C4-2B (cell line): ENCODE results near the gene RRP8.

Experiments used
- H3K27ac ChIP-seq: fragments of 450-650 bp; 2 replicates; pipeline ENCODE4 v1.5.1; 2017
- ZFX ChIP-seq: fragments of 450-650 bp; IDR thresholded peaks from 2 replicates; pipeline ENCODE4 v1.6.1; 2017
- TF ChIP-seq, protein P1 (sequence below): fragments of 450-650 bp; conservative IDR thresholded peaks from 2 replicates; pipeline ENCODE4 v1.5.1; 2017; ENCODE audit warnings: mild to moderate bottlenecking

Gene RRP8

DNA sequence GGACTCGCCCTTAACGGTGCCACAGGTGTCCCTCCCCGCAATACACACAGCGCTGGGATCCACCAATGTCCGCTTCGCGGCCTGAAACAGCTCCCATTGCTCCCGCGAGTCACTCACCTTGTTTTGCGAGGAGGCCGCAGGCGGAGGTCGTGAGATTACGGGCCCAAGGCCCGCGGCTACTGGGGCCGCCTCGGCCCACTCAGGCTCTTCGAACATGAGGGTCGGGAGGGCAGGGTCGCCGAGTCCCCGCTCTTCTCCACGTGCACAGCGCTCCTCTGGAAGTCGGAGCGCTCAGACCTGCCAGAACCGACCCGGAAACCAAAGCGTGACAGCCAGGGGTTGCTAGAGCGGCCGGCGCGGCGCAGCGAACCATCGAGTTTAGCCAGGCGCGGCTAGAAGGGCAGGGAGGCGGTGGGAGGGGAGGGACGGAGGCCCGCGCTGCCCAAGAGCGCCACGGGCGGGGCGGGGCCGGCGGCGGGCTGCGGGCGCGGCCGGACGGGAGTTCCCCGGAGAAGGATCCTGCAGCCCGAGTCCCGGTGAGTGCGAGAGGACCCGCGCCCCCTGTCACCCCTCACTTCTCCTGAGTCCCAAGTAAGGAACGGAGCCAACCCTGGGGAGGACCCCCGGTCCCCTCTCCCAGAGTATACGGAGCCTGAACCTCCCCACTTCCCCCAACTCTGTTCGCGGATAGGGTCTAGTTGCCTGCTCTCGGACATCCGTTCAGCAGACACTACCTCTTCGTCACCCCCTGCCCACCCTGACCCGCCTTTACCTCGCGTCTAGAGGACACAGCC, at the start of gene RRP8, which contains the start of gene ILK:
Gene RRP8 (minus strand): TSS at position 330 of the 794 bp plus-strand sequence. CDS start 114 bp downstream, at position 216.
Gene ILK (plus strand): TSS at position 488 of the 794 bp plus-strand sequence. CDS start 498 bp downstream, outside the sequence.
- TF ChIP-seq, protein P1, sequence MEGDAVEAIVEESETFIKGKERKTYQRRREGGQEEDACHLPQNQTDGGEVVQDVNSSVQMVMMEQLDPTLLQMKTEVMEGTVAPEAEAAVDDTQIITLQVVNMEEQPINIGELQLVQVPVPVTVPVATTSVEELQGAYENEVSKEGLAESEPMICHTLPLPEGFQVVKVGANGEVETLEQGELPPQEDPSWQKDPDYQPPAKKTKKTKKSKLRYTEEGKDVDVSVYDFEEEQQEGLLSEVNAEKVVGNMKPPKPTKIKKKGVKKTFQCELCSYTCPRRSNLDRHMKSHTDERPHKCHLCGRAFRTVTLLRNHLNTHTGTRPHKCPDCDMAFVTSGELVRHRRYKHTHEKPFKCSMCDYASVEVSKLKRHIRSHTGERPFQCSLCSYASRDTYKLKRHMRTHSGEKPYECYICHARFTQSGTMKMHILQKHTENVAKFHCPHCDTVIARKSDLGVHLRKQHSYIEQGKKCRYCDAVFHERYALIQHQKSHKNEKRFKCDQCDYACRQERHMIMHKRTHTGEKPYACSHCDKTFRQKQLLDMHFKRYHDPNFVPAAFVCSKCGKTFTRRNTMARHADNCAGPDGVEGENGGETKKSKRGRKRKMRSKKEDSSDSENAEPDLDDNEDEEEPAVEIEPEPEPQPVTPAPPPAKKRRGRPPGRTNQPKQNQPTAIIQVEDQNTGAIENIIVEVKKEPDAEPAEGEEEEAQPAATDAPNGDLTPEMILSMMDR: peak; percentile 9; the same call in 1 of the 2 replicates
- peak; percentile 95 for TF ChIP-seq ZFX
- H3K27ac ChIP-seq: peak within 1 kb of the TSS; percentile 85

DNA sequence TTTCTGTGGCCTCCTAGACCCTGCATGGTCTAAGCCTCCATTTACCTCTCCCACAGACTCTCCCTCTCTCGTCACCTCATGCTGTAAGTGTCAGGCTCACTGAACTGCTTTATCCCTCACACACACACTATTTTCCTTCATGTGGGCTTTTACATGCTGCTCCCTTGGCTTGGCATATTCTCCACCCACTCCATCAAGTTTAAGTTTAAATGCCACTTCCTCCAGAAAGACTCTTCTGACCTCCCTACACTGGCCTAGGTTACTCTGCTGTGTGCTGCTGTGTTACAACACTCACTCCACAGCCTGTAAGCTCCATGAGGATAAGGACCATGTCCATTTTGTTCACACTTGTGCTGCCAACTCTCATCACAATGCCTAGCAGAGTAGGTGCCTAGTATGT, 49.7 kb upstream of the RRP8 start:
- TF ChIP-seq, protein P1: no peak
- TF ChIP-seq ZFX: no peak
- H3K27ac ChIP-seq: no peak overlapping the region

DNA sequence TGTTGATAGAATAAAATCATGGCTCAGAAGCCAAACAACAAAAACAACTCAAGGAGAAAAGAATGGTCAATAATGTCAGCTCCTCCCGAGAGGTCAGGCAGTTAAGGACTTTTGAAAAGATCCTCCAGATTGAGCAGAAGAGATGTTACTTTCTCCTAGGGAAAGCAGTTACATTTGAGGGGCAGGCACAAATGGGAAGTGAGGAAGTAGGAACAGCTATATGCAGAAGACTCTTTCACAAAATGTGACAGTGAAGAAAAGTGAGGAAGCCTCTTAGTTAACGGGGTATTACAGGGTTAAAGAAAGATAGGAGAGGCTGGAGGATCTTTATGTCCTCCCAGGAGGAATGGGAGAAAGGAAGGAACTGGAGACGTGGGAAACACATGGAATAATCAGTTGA, 48.8 kb upstream of the RRP8 start:
- no peak overlapping the region for H3K27ac ChIP-seq
- no peak for TF ChIP-seq ZFX
- TF ChIP-seq, protein P1: no peak

DNA sequence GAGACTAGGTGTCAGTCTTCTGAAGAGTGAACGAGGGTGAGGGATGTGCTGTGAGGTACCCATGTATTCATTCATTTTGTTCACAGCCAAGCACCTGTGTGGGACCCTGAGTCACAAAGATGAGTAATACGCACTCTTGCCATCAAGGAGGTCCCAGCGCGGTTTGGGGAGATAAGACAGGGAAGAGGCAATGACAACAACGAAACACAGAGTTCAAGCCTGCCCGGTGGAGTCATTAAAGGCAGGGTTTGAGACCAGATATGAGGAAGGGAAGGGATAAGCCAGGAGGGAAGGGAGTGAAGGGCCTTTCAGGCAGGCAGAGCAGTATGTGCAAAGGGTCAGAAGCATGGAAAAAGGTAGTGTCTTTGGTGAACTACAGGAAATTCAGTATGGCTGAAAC, 47.6 kb upstream of the RRP8 start:
- no peak overlapping the region for H3K27ac ChIP-seq
- TF ChIP-seq, protein P1: no peak
- TF ChIP-seq ZFX: no peak

DNA sequence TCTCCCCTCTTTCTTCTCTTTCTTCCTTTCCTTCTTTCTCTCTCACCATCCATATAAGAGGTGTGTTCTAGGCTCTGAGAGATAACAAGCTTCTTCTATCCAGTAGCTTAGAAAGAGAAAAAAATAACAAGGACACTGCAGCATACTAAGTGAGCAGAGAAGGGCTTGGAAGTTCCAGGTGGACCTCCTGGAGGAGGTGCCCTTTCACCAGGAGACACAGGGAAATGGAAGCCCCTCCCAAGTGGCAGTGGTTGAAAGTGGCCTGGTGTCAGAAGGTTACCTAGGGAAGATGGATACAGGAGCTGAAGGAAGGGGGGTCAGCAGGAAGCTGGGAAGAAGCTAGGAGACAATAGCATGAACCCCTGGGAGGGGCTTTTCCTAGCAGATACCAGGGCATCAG, 46.7 kb upstream of the RRP8 start:
- TF ChIP-seq ZFX: no peak
- TF ChIP-seq, protein P1: no peak
- H3K27ac ChIP-seq: no peak overlapping the region

DNA sequence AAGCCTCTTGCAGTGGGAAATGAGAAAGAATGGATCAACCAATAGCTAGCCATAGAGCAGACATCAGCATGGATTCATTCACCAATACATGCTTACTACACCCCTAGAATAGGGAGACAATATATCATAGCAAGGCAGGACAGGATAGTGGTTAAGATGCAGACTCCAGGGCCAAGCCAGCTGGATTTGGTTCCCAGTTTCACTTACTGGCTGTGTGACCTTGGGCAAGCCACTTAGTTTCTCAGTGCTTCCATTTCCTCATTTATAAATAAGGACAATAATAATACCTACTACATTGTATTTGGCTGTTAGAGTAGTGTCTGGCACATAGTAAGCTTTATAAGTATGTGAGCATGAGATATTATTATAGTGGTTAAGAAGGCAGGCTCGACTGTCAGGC, 45.1 kb upstream of the RRP8 start:
- no peak for TF ChIP-seq ZFX
- TF ChIP-seq, protein P1: no peak
- H3K27ac ChIP-seq: no peak overlapping the region

DNA sequence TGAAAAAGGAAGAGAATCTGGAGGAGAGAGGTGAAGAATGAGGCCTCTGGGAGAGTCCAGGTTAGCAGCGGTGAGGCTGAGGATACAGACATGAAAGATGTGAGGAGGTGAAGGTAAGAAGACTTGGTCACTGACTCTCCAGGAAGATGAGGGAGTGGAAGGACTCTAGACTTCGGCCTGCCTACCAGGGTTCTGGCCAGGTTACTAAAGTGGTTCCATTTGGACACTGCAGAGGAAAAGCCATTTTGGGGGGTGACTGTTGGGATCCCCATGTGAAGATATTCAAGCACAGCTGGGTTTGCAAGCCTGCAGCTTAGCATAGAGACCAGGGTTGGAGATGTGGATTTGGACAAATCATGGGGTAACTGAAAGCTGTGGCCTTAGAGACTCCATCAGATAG, 44.4 kb upstream of the RRP8 start:
- TF ChIP-seq ZFX: no peak
- TF ChIP-seq, protein P1: no peak
- no peak overlapping the region for H3K27ac ChIP-seq
